MM.1S (cell line): ENCODE data around the gene NUDT8.

Experiments used
- DNase-seq: peaks from one replicate; pipeline ENCODE4 v3.0.0-alpha.2; 2015
- H2AFZ ChIP-seq: fragments of 300-600 bp; sonication (generic); 2 replicates; pipeline ENCODE4 v1.6.0; 2016; ENCODE audit warnings: antibody characterized with exemption, low read length
- H3F3A ChIP-seq: fragments of 300-600 bp; sonication (generic); 2 replicates; pipeline ENCODE4 v1.6.1; 2016; ENCODE audit warnings: mild to moderate bottlenecking, antibody characterized with exemption, low read length, moderate library complexity, mixed read lengths; ENCODE audit not compliant: insufficient read depth
- H3K27ac ChIP-seq: fragments of 300-600 bp; sonication (generic); 2 replicates; pipeline ENCODE4 v1.5.1; 2016; ENCODE audit warnings: mild to moderate bottlenecking, low read length
- H3K27me3 ChIP-seq: fragments of 300-600 bp; sonication (generic); replicated peaks from 2 replicates; pipeline ENCODE4 v1.6.0; 2016; ENCODE audit warnings: low read length; ENCODE audit not compliant: insufficient read depth
- H3K36me3 ChIP-seq: fragments of 300-600 bp; sonication (generic); replicated peaks from 2 replicates; pipeline ENCODE4 v1.6.1; 2016; ENCODE audit warnings: mild to moderate bottlenecking, low read length, mixed read lengths; ENCODE audit not compliant: insufficient read depth
- H3K4me1 ChIP-seq: fragments of 300-600 bp; sonication (generic); 2 replicates; pipeline ENCODE4 v1.6.1; 2016; ENCODE audit warnings: low read length, mixed read lengths
- H3K4me2 ChIP-seq: fragments of 300-600 bp; sonication (generic); 2 replicates; pipeline ENCODE4 v1.6.0; 2016; ENCODE audit warnings: low read depth, low read length
- H3K4me3 ChIP-seq: fragments of 300-600 bp; sonication (generic); 2 replicates; pipeline ENCODE4 v1.5.1; 2016; ENCODE audit warnings: low read length, mixed read lengths
- H3K79me2 ChIP-seq: fragments of 300-600 bp; sonication (generic); 2 replicates; pipeline ENCODE4 v1.6.1; 2016; ENCODE audit warnings: mixed run types, low read length, mixed read lengths
- H3K9ac ChIP-seq: fragments of 300-600 bp; sonication (generic); 2 replicates; pipeline ENCODE4 v1.6.1; 2016; ENCODE audit warnings: low read length, mixed read lengths
- H3K9me2 ChIP-seq: fragments of 300-600 bp; sonication (generic); replicated peaks from 2 replicates; pipeline ENCODE4 v1.6.1; 2016; ENCODE audit warnings: mild to moderate bottlenecking, low read length, mixed read lengths; ENCODE audit not compliant: insufficient read depth
- H3K9me3 ChIP-seq: fragments of 300-600 bp; sonication (generic); replicated peaks from 2 replicates; pipeline ENCODE4 v1.6.1; 2016; ENCODE audit warnings: mild to moderate bottlenecking, low read length, mixed read lengths; ENCODE audit not compliant: insufficient read depth
- H4K20me1 ChIP-seq: fragments of 300-600 bp; sonication (generic); 2 replicates; pipeline ENCODE4 v1.6.1; 2016; ENCODE audit warnings: mild to moderate bottlenecking, low read length, moderate library complexity, mixed read lengths; ENCODE audit not compliant: insufficient read depth
- CTCF ChIP-seq: fragments of 300-600 bp; sonication (generic); IDR thresholded peaks from 2 replicates; pipeline ENCODE4 v1.5.1; 2016; ENCODE audit warnings: antibody characterized with exemption, low read length, mixed read lengths
- EZH2 ChIP-seq: fragments of 300-600 bp; sonication (generic); optimal IDR thresholded peaks from 2 replicates; pipeline ENCODE3; 2017; ENCODE audit warnings: low read depth, mild to moderate bottlenecking, antibody characterized with exemption, low read length, mixed read lengths
- EZH2phosphoT487 ChIP-seq: fragments of 300-600 bp; sonication (generic); IDR thresholded peaks from 2 replicates; pipeline ENCODE4 v1.6.1; 2018; ENCODE audit warnings: antibody characterized with exemption, low read length

NUDT8 gene

GRCh38 chr11:67581469-67581868 lies 48.3 kb downstream of the NUDT8 start:
- Histone ChIP-seq H3K4me1 (peaks cover 31% of the 10 kb centered on the region), H3K9ac (no peak overlapping the region), H2AFZ (no peak overlapping the region), H3F3A (peaks cover 25% of the 10 kb centered on the region), H4K20me1 (peaks cover 3% of the 10 kb centered on the region; the same call in 1 of the 2 replicates), H3K4me2 (no peak overlapping the region), H3K4me3 (no peak overlapping the region), H3K27me3 (peaks cover 23% of the 10 kb centered on the region), H3K9me3 (no peaks in the 10 kb centered on the region), H3K79me2 (peaks cover 24% of the 10 kb centered on the region), H3K36me3 (peaks cover 7% of the 10 kb centered on the region; the same call in 1 of the 2 replicates), H3K9me2 (no peaks in the 10 kb centered on the region), H3K27ac (no peak overlapping the region)
- TF ChIP-seq EZH2phosphoT487: no peak
- DNase-seq: no peak

DNA sequence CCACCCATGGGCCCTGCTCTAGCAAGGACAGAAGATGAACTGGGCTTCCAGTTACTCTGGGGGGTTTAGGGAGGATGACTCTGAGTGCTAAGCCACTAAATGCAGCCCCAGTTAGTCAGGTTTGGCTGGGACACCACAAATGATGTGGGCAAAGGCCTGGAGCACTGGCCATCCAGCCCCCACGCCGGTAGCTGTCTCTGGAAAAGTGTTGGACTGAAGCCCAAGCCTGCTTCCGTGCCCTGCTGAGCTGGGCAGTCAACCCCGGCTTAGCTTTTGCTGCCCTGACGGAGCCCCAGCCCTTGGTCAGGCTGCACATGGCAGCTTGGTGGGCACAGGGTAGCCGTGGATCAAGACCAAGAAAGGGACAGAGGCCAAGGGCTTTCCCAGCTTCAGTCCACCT lies 51.8 kb downstream of the NUDT8 start:
- Histone ChIP-seq H4K20me1 (no peaks in the 10 kb centered on the region), H3K9ac (no peak overlapping the region), H3K4me1 (peaks cover 14% of the 10 kb centered on the region), H2AFZ (no peak overlapping the region), H3K9me2 (no peaks in the 10 kb centered on the region), H3K36me3 (no peaks in the 10 kb centered on the region), H3K4me3 (no peak overlapping the region), H3K79me2 (no peaks in the 10 kb centered on the region), H3K27ac (no peak overlapping the region), H3K27me3 (peaks cover 50% of the 10 kb centered on the region), H3K4me2 (no peak overlapping the region), H3K9me3 (no peaks in the 10 kb centered on the region), H3F3A (no peaks in the 10 kb centered on the region; the same call in 1 of the 2 replicates)
- TF ChIP-seq CTCF (no peak), EZH2phosphoT487 (no peak), EZH2 (no peak)
- no peak for DNase-seq
